Ovary (tissue), 9 donors: ENCODE measurements around the gene IL22RA2. TPM values are rescaled to one million over a fixed set of nuclear protein-coding genes. Genes with fewer than 3 reads are reported as not detected.

Experiments
- DNase-seq, 5 donors: peaks; one replicate each; pipeline ENCODE4 v3.0.0-alpha.2; 2019 to 2020
- H3K27ac ChIP-seq, 2 donors: fragments of 200-600 bp; one replicate each; pipeline versions ENCODE4 v1.5.1 to v1.8.0; 2019 to 2022
- H3K27me3 ChIP-seq: fragments of 200-600 bp; one replicate; pipeline ENCODE4 v1.8.0; 2022
- H3K36me3 ChIP-seq: fragments of 200-600 bp; sonication (generic); one replicate; pipeline ENCODE4 v1.5.1; 2019
- H3K4me1 ChIP-seq: one replicate; pipeline ENCODE4 v1.8.1; 2013; ENCODE audit warnings: mild to moderate bottlenecking, moderate library complexity; ENCODE audit not compliant: insufficient read depth
- H3K4me3 ChIP-seq: fragments of 200-600 bp; sonication (generic); one replicate; pipeline ENCODE4 v1.5.1; 2017
- H3K9me3 ChIP-seq, 2 donors: fragments of 200-600 bp in 1 of 2; sonication (generic) in 1 of 2; one replicate each; pipeline versions ENCODE4 v1.5.1 to v1.8.1; 2013 to 2019; ENCODE audit warnings: mild to moderate bottlenecking in 1 of 2, moderate library complexity in 1 of 2
- CTCF ChIP-seq, 3 donors: fragments of 450-650 bp in 2 of 3; fragments of 200-600 bp in 1 of 3; IDR thresholded peaks; one replicate each; pipeline versions ENCODE4 v1.5.1 to v1.8.0; 2016 to 2022; ENCODE audit warnings: antibody characterized with exemption in 3 of 3, mild to moderate bottlenecking in 1 of 3
- EP300 ChIP-seq: sonication (generic); formaldehyde crosslinking; IDR thresholded peaks from one replicate; pipeline ENCODE4 v1.6.1; 2017; ENCODE audit warnings: antibody characterized with exemption
- POLR2A ChIP-seq: fragments of 450-650 bp; IDR thresholded peaks from one replicate; pipeline ENCODE4 v1.6.1; 2017; ENCODE audit warnings: antibody characterized with exemption, mild to moderate bottlenecking, moderate library complexity
- WGBS, 3 donors: extraction: QIAGEN DNeasy Blood & Tissue Kit in 1 of 3; methylation state at CpG; one replicate each; pipeline versions ENCODE4 v1.1.5 to v1.1.7; 2013 to 2017; 5-methylcytosine and 5-hydroxymethylcytosine counted together
- intact Hi-C, 4 donors: fragments of 100-400 bp; cut with DNase I; formaldehyde crosslinking; loops; one replicate each; pipeline versions ENCODE4 v1.11.0 to v1.15.1; 2022 to 2023
- polyA plus RNA-seq, 2 donors: library from polyadenylated mRNA; stranded (reverse); fragments of 200-250 nt in 1 of 2; fragments of 350-450 nt in 1 of 2; fragmentation: Illumina TruSeq in 1 of 2; extraction: RNeasy Lipid Tissue Mini Kit (QIAGEN cat#74804) in 1 of 2; gene quantifications; one replicate each; pipeline ENCODE4 v1.2.3, GENCODE V29; 2013 to 2014
- total RNA-seq, 7 donors: library from RNA; depleted of rRNA in 2 of 7; stranded (reverse); fragments of >200 nt in 2 of 7; fragmentation: NEBNext Ultra II Directional in 3 of 7; extraction: Animal tissue kit (Norgen Biotek cat#: 25700) in 3 of 7; gene quantifications; one replicate each; pipeline versions ENCODE4 v1.1.0 to v1.2.4, GENCODE V29; 2016 to 2023
- donor health status: DM: no; HTN: no; CAD: no; lungs with moderate emphysema.
- donor health status: DM: no; HTN: no; CAD: no.
- donor health status: Bipolar disorder and iron deficiency.
- donor health status: DM: yes; HTN: yes; CAD: no.
- donor health status: DM: no; HTN: no; CAD: no.
- donor health status: DM: yes; HTN: yes; CAD: no.

The IL22RA2 gene
- total and polyA plus RNA-seq, 9 donors = not detected

- WGBS, 3 donors = 95 to 98% (median 95%) methylated on average over 11 of the region's 11 CpGs
- Histone ChIP-seq H3K9me3 (no peaks in the 10 kb centered on the region), H3K36me3 (no peaks in the 10 kb centered on the region), H3K4me1 (no peaks in the 10 kb centered on the region), H3K27me3 (no peaks in the 10 kb centered on the region), H3K27ac (no peak overlapping the region), H3K4me3 (no peak overlapping the region)
- DNase-seq = no peak
- TF ChIP-seq POLR2A = no peak
- TF ChIP-seq CTCF (IDR thresholded peaks at IDR 0.05) = no peak
- no peak for TF ChIP-seq EP300
- intact Hi-C loops = no loop called here
Observed at GRCh38 chr6:137172734-137173431, 561 bp downstream of the IL22RA2 start.

GRCh38 chr6:137171824-137172733, 1.4 kb downstream of the IL22RA2 start:
- 65 to 75% (median 68%) methylated on average over 13 of the region's 13 CpGs for WGBS, 3 donors

GRCh38 chr6:137171053-137171374, 2.4 kb downstream of the IL22RA2 start:
- TF ChIP-seq EP300 (no peak), CTCF (IDR thresholded peaks at IDR 0.05) (no peak), POLR2A (no peak)
- Histone ChIP-seq H3K4me1 (no peaks in the 10 kb centered on the region), H3K9me3 (no peaks in the 10 kb centered on the region), H3K36me3 (no peaks in the 10 kb centered on the region), H3K27ac (no peak overlapping the region), H3K27me3 (no peaks in the 10 kb centered on the region), H3K4me3 (no peak overlapping the region)
- no peak for DNase-seq
- intact Hi-C loops = no loop called here
- 88 to 89% (median 88%) methylated on average over 1 of the region's 1 CpG for WGBS, 3 donors

More at GRCh38 chr6:137171824-137172733, 1.4 kb downstream of the IL22RA2 start:
- Histone ChIP-seq H3K4me1 (no peaks in the 10 kb centered on the region), H3K27me3 (no peaks in the 10 kb centered on the region), H3K9me3 (no peaks in the 10 kb centered on the region), H3K36me3 (no peaks in the 10 kb centered on the region), H3K4me3 (no peak overlapping the region), H3K27ac (no peak overlapping the region)
- DNase-seq = no peak
- intact Hi-C loops = no loop called here
- TF ChIP-seq CTCF (IDR thresholded peaks at IDR 0.05) = no peak
- TF ChIP-seq EP300 = no peak

GRCh38 chr6:137170266-137171052, 3.0 kb downstream of the IL22RA2 start:
- DNase-seq = no peak
- intact Hi-C loops = no loop called here
- no peaks in the 10 kb centered on the region for H3K27me3 ChIP-seq

More at GRCh38 chr6:137170266-137171052, 3.0 kb downstream of the IL22RA2 start:
- no peaks in the 10 kb centered on the region for H3K4me1 ChIP-seq
- WGBS, 3 donors = 78 to 81% (median 81%) methylated on average over 13 of the region's 13 CpGs
- no peak for TF ChIP-seq POLR2A
- no peak for TF ChIP-seq CTCF (IDR thresholded peaks at IDR 0.05)
- no peak for TF ChIP-seq EP300
- H3K36me3 ChIP-seq = no peaks in the 10 kb centered on the region
- no peak overlapping the region for H3K4me3 ChIP-seq
- H3K9me3 ChIP-seq = no peaks in the 10 kb centered on the region
- no peak overlapping the region for H3K27ac ChIP-seq
